GM21717 (cell line): ENCODE results near the gene CGB7.
A peak's percentile ranks its signal among the peaks of the same experiment; 100 is the strongest.
"Not testable (repeated sequence)": the region's sequence is repeated elsewhere in the genome, so short reads cannot be mapped to it uniquely, and the experiment has no call there.

Experiments used
- ATAC-seq: cut with Tn5 transposase; IDR thresholded peaks from one replicate; pipeline ENCODE4 v1.9.1; 2021; ENCODE audit warnings: mild to moderate bottlenecking, moderate library complexity; ENCODE audit not compliant: unreplicated experiment

CGB7 gene

GRCh38 chr19:49057636-49058234 is at the start of gene CGB7:
Gene CGB7, minus strand, starts transcription at chr19:49057749. Its CDS starts 2,374 bp downstream, at chr19:49055375.
- ATAC-seq = no peak

GRCh38 chr19:49106648-49107135 is 49.1 kb upstream of the CGB7 start:
- ATAC-seq = no peak

- ATAC-seq = no peak
Observed at GRCh38 chr19:49104229-49104864, 46.8 kb upstream of the CGB7 start.

GRCh38 chr19:49103331-49104085 is 46.0 kb upstream of the CGB7 start:
- no peak for ATAC-seq

- no peak for ATAC-seq
Observed at GRCh38 chr19:49102303-49102702, 44.8 kb upstream of the CGB7 start.

GRCh38 chr19:49101160-49101559 is 43.6 kb upstream of the CGB7 start:
- ATAC-seq = no peak

GRCh38 chr19:49098795-49099194 is 41.2 kb upstream of the CGB7 start:
- ATAC-seq = no peak

- ATAC-seq = no peak
Observed at GRCh38 chr19:49097453-49098288, 40.1 kb upstream of the CGB7 start.

GRCh38 chr19:49094505-49095482 is 37.2 kb upstream of the CGB7 start:
- ATAC-seq = no peak

- no peak for ATAC-seq
Observed at GRCh38 chr19:49092686-49093085, 35.1 kb upstream of the CGB7 start.

- no peak for ATAC-seq
Observed at GRCh38 chr19:49091391-49092038, 34.0 kb upstream of the CGB7 start.

GRCh38 chr19:49086296-49086695 is 28.7 kb upstream of the CGB7 start:
- no peak for ATAC-seq

GRCh38 chr19:49085868-49086232 is 28.3 kb upstream of the CGB7 start:
- ATAC-seq = peak; percentile 4

- ATAC-seq = peak; percentile 69
Observed at GRCh38 chr19:49085020-49085867, 27.7 kb upstream of the CGB7 start, which contains the start of gene SNRNP70. Gene SNRNP70, plus strand, starts transcription at chr19:49085451. Its CDS starts 964 bp downstream, at chr19:49086415.

- no peak for ATAC-seq
Observed at GRCh38 chr19:49084206-49085019, 26.9 kb upstream of the CGB7 start.

GRCh38 chr19:49081273-49081672 is 23.7 kb upstream of the CGB7 start:
- ATAC-seq = no peak

GRCh38 chr19:49080392-49080791 is 22.8 kb upstream of the CGB7 start:
- ATAC-seq = no peak

- not testable (repeated sequence) for ATAC-seq
Observed at GRCh38 chr19:49074869-49075268, 17.3 kb upstream of the CGB7 start.
